Neural cell (in vitro differentiated cells): ENCODE data around the gene PHKA2. TPM values are rescaled to one million over a fixed set of nuclear protein-coding genes. Genes with fewer than 3 reads are reported as not detected.

Source experiments
- H2AFZ ChIP-seq: fragments of 200-600, 300-800 bp; sonication (generic), shearing (Covaris generic); 2 replicates; pipeline ENCODE4 v1.6.0; 2014; ENCODE audit warnings: low read depth, mild to moderate bottlenecking, antibody characterized with exemption, low read length, moderate library complexity
- H3F3A ChIP-seq: fragments of 200-600 bp; shearing (Covaris generic); 2 replicates; pipeline ENCODE4 v1.6.1; 2016; ENCODE audit warnings: mild to moderate bottlenecking, moderate library complexity, mixed read lengths, antibody characterized with exemption, low read length; ENCODE audit not compliant: insufficient read depth, poor library complexity, severe bottlenecking
- H3K27ac ChIP-seq: fragments of 200-600, 300-800 bp; sonication (generic), shearing (Covaris generic); 2 replicates; pipeline ENCODE4 v1.5.1; 2014; ENCODE audit warnings: mild to moderate bottlenecking, low read length, moderate library complexity
- H3K27me3 ChIP-seq: fragments of 300-800, 200-600 bp; sonication (generic), shearing (Covaris generic); 2 replicates; pipeline ENCODE4 v1.6.0; 2014; ENCODE audit warnings: mild to moderate bottlenecking, low read depth, low read length, moderate library complexity; ENCODE audit not compliant: insufficient read depth
- H3K36me3 ChIP-seq: fragments of 300-800, 200-600 bp; sonication (generic), shearing (Covaris generic); 2 replicates; pipeline ENCODE4 v1.5.1; 2014; ENCODE audit warnings: mild to moderate bottlenecking, antibody characterized with exemption, low read length, moderate library complexity; ENCODE audit not compliant: insufficient read depth
- H3K4me2 ChIP-seq: fragments of 300-800, 200-600 bp; sonication (generic), shearing (Covaris generic); 2 replicates; pipeline ENCODE4 v1.6.0; 2014; ENCODE audit warnings: mild to moderate bottlenecking, low read length
- H3K4me3 ChIP-seq: fragments of 300-800, 200-600 bp; sonication (generic), shearing (Covaris generic); 2 replicates; pipeline ENCODE4 v1.5.1; 2014; ENCODE audit warnings: mild to moderate bottlenecking, low read length, moderate library complexity
- H3K79me2 ChIP-seq: fragments of 200-600 bp; shearing (Covaris generic); replicated peaks from 2 replicates; pipeline ENCODE4 v1.6.0; 2014; ENCODE audit warnings: mild to moderate bottlenecking, low read length, moderate library complexity; ENCODE audit not compliant: insufficient read depth
- H3K9ac ChIP-seq: fragments of 300-800, 200-600 bp; sonication (generic), shearing (Covaris generic); 2 replicates; pipeline ENCODE4 v1.6.1; 2016; ENCODE audit warnings: mild to moderate bottlenecking, low read length, mixed read lengths
- H3K9me2 ChIP-seq: fragments of 200-600 bp; shearing (Covaris generic); 2 replicates; pipeline ENCODE4 v1.6.1; 2016; ENCODE audit warnings: mild to moderate bottlenecking, low read length, mixed read lengths; ENCODE audit not compliant: insufficient read depth
- H3K9me3 ChIP-seq: fragments of 200-600, 300-800 bp; sonication (generic), shearing (Covaris generic); 2 replicates; pipeline ENCODE4 v1.6.1; 2016; ENCODE audit warnings: mild to moderate bottlenecking, mixed run types, low read length, moderate library complexity, mixed read lengths
- H4K20me1 ChIP-seq: fragments of 200-600 bp; shearing (Covaris generic); 2 replicates; pipeline ENCODE4 v1.6.1; 2016; ENCODE audit warnings: mild to moderate bottlenecking, mixed run types; ENCODE audit not compliant: insufficient read depth
- EP300 ChIP-seq: fragments of 450-650 bp; conservative IDR thresholded peaks from 2 replicates; pipeline ENCODE4 v1.6.1; 2014; ENCODE audit warnings: antibody characterized with exemption, mild to moderate bottlenecking, moderate library complexity; ENCODE audit not compliant: poor library complexity, severe bottlenecking
- EZH2 ChIP-seq: fragments of 200-600, 300-800 bp; shearing (Covaris generic), sonication (generic); IDR thresholded peaks from 2 replicates; pipeline ENCODE4 v1.6.1; 2014; ENCODE audit warnings: antibody characterized with exemption, low read length, borderline replicate concordance, mild to moderate bottlenecking; ENCODE audit not compliant: insufficient read depth, poor library complexity, severe bottlenecking
- MXI1 ChIP-seq: fragments of 450-650 bp; conservative IDR thresholded peaks from 2 replicates; pipeline ENCODE4 v1.6.1; 2014; ENCODE audit warnings: antibody characterized with exemption, mild to moderate bottlenecking; ENCODE audit not compliant: poor library complexity, severe bottlenecking
- POLR2AphosphoS5 ChIP-seq: IDR thresholded peaks from 2 replicates; pipeline ENCODE4 v1.6.1; 2012
- RAD21 ChIP-seq: fragments of 450-650 bp; conservative IDR thresholded peaks from 2 replicates; pipeline ENCODE4 v1.6.1; 2014; ENCODE audit warnings: antibody characterized with exemption, mild to moderate bottlenecking, moderate library complexity
- SMC3 ChIP-seq: fragments of 450-650 bp; conservative IDR thresholded peaks from 2 replicates; pipeline ENCODE4 v1.6.1; 2014; ENCODE audit warnings: antibody characterized with exemption, mild to moderate bottlenecking, moderate library complexity; ENCODE audit not compliant: poor library complexity
- TAF1 ChIP-seq: IDR thresholded peaks from 2 replicates; pipeline ENCODE4 v1.6.1; 2012; ENCODE audit warnings: low read depth
- polyA plus RNA-seq: library from polyadenylated mRNA; depleted of rRNA; stranded (reverse); fragments of >200 nt; gene quantifications from 2 replicates; pipeline ENCODE4 v1.2.3, GENCODE V29; 2014
- TF ChIP-seq, protein P1 (sequence below): IDR thresholded peaks from 2 replicates; pipeline ENCODE4 v1.6.1; 2012; ENCODE audit warnings: borderline replicate concordance
- TF ChIP-seq, protein P2 (sequence below): fragments of 450-650 bp; IDR thresholded peaks from 2 replicates; pipeline ENCODE4 v1.5.1; 2014; ENCODE audit warnings: antibody characterized with exemption, mild to moderate bottlenecking, moderate library complexity; ENCODE audit not compliant: poor library complexity, severe bottlenecking

Gene PHKA2
- polyA plus RNA-seq, 1 donor from 2014 or later = 9.6 TPM

DNA sequence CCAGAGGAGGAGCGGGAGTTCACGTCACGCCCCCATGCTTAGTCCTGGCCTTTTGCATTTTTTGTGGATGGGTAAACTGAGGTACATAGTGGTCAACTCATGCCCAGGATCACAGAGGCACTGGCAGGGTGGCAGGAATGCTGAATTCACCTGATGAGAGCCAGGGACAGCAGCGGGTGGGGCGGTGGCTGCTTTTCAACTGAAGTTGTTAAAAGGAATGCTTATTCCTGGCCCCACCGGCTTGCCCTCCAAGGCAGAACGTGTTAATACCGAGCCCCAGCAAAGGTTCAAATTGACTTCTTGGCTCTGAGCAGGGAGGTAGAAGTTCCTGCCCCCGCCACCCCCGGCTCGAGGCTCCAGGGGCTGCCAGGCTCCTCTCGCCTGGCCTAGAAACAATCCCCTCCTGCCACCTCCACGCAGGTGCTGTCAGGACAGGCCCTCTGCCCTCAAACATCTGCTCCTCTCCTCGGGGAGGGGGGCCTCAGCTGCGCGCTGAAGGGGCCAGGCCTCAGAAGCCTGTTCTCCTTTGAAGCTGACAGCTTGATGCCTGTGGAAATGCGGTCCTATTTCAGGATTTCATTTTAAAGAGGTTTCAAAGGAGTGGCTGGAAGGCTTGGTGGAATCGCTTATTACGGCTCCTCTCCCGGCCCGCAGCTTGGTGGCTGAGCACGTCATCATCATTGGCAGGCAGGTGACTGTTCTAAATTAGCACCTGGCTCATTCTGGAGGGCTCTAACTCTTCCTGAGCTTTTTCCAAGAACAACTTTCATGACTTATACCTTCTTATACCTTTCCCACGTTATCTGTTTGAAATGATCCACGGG lies 93.0 kb downstream of the PHKA2 start:
- Histone ChIP-seq H3K4me3 (no peak overlapping the region), H2AFZ (no peak overlapping the region), H3K4me2 (no peak overlapping the region), H3K79me2 (no peaks in the 10 kb centered on the region), H3K36me3 (no peaks in the 10 kb centered on the region), H3K9me3 (no peaks in the 10 kb centered on the region), H3K27me3 (no peaks in the 10 kb centered on the region), H3K9me2 (no peaks in the 10 kb centered on the region), H4K20me1 (no peaks in the 10 kb centered on the region), H3F3A (no peaks in the 10 kb centered on the region), H3K9ac (no peak overlapping the region), H3K27ac (no peak overlapping the region)
- TF ChIP-seq MXI1 = no peak
- no peak for TF ChIP-seq SMC3
- TF ChIP-seq EZH2 = no peak
- TF ChIP-seq, protein P1, sequence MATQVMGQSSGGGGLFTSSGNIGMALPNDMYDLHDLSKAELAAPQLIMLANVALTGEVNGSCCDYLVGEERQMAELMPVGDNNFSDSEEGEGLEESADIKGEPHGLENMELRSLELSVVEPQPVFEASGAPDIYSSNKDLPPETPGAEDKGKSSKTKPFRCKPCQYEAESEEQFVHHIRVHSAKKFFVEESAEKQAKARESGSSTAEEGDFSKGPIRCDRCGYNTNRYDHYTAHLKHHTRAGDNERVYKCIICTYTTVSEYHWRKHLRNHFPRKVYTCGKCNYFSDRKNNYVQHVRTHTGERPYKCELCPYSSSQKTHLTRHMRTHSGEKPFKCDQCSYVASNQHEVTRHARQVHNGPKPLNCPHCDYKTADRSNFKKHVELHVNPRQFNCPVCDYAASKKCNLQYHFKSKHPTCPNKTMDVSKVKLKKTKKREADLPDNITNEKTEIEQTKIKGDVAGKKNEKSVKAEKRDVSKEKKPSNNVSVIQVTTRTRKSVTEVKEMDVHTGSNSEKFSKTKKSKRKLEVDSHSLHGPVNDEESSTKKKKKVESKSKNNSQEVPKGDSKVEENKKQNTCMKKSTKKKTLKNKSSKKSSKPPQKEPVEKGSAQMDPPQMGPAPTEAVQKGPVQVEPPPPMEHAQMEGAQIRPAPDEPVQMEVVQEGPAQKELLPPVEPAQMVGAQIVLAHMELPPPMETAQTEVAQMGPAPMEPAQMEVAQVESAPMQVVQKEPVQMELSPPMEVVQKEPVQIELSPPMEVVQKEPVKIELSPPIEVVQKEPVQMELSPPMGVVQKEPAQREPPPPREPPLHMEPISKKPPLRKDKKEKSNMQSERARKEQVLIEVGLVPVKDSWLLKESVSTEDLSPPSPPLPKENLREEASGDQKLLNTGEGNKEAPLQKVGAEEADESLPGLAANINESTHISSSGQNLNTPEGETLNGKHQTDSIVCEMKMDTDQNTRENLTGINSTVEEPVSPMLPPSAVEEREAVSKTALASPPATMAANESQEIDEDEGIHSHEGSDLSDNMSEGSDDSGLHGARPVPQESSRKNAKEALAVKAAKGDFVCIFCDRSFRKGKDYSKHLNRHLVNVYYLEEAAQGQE = no peak
- TF ChIP-seq TAF1 = no peak
- TF ChIP-seq RAD21 = no peak
- no peak for TF ChIP-seq POLR2AphosphoS5
- TF ChIP-seq EP300 = no peak
- TF ChIP-seq, protein P2, sequence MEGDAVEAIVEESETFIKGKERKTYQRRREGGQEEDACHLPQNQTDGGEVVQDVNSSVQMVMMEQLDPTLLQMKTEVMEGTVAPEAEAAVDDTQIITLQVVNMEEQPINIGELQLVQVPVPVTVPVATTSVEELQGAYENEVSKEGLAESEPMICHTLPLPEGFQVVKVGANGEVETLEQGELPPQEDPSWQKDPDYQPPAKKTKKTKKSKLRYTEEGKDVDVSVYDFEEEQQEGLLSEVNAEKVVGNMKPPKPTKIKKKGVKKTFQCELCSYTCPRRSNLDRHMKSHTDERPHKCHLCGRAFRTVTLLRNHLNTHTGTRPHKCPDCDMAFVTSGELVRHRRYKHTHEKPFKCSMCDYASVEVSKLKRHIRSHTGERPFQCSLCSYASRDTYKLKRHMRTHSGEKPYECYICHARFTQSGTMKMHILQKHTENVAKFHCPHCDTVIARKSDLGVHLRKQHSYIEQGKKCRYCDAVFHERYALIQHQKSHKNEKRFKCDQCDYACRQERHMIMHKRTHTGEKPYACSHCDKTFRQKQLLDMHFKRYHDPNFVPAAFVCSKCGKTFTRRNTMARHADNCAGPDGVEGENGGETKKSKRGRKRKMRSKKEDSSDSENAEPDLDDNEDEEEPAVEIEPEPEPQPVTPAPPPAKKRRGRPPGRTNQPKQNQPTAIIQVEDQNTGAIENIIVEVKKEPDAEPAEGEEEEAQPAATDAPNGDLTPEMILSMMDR = no peak

DNA sequence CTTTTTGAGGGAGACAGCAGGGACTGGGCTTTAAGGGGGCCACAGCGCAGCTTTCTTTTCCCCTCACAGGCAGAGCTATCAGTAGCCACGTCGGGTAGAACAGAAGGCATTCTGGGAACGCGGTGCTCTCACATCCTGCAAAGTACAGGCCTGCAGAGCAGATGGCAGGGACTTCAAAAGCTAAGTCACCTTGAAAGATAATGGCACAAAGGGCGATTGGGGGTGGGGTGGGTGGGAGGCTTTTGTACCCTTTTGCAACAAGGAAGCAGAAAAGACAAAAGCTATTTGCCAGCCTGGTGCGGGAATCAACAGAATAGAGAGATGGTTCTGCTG lies 93.9 kb downstream of the PHKA2 start:
- Histone ChIP-seq H3K9me2 (no peaks in the 10 kb centered on the region), H3K79me2 (no peaks in the 10 kb centered on the region), H3K9ac (no peak overlapping the region), H3K27me3 (no peaks in the 10 kb centered on the region), H4K20me1 (no peaks in the 10 kb centered on the region), H3K4me3 (no peak overlapping the region), H3K4me2 (no peak overlapping the region), H3K27ac (no peak overlapping the region), H3K9me3 (no peaks in the 10 kb centered on the region), H3F3A (no peaks in the 10 kb centered on the region), H2AFZ (no peak overlapping the region), H3K36me3 (no peaks in the 10 kb centered on the region)
- TF ChIP-seq TAF1 (no peak), POLR2AphosphoS5 (no peak), EP300 (no peak), EZH2 (no peak), MXI1 (no peak), RAD21 (no peak), SMC3 (no peak)
- TF ChIP-seq, protein P1 = no peak
- TF ChIP-seq, protein P2 = no peak
